GM12878 (cell line): ENCODE results near the gene LRRC8A. TPM values are rescaled to one million over a fixed set of nuclear protein-coding genes. Genes with fewer than 3 reads are reported as not detected.

Source experiments
- ATAC-seq: fragments of 200-7000 bp; cut with Tn5 transposase; 3 replicates; pipeline ENCODE4 v1.9.1; 2020; ENCODE audit warnings: mild to moderate bottlenecking, moderate library complexity
- BruUV-seq: library from RNA; stranded (reverse); fragments of 400-500 nt; replicated peaks from 2 replicates; lab custom pipeline; 2021; lab: Mats Ljungman, UMichigan
- CTCF ChIA-PET: fragments of 300-600 bp; sonication (Branson Sonifier 250); formaldehyde crosslinking; extraction: SDS; loops from one replicate; lab custom pipeline; 2021; ENCODE audit warnings: inconsistent platforms; lab: Yijun Ruan, JAX
- POLR2A ChIA-PET: fragments of 350-600 bp; formaldehyde crosslinking; extraction: SDS; loops from one replicate; lab custom pipeline; 2021; ENCODE audit warnings: inconsistent platforms; lab: Charles Lee
- RAD21 ChIA-PET: fragments of 300-600 bp; sonication (Branson Sonifier 250); formaldehyde crosslinking; loops from one replicate; lab custom pipeline; 2023; ENCODE audit warnings: antibody characterized with exemption; ENCODE audit not compliant: unreplicated experiment; lab: Charles Lee
- SMC1A ChIA-PET: fragments of 300-600 bp; sonication (Branson Sonifier 250); formaldehyde crosslinking; loops from one replicate; lab custom pipeline; 2023; ENCODE audit not compliant: unreplicated experiment, uncharacterized antibody; lab: Charles Lee
- DNase-seq: peaks from one replicate; pipeline ENCODE4 v3.0.0-alpha.2; 2011; ENCODE audit warnings: low read depth, low spot score
- FAIRE-seq: peaks from 3 replicates; lab custom pipeline; 2011; peaks lifted over from hg19 to GRCh38; lab: Jason Lieb, UNC
- H2AFZ ChIP-seq: 2 replicates; pipeline ENCODE4 v1.6.0; 2011; ENCODE audit warnings: low read depth, low read length, control low read depth; ENCODE audit not compliant: control insufficient read depth
- H3K27ac ChIP-seq: 2 replicates; pipeline ENCODE4 v1.5.1; 2011; ENCODE audit warnings: control low read depth; ENCODE audit not compliant: control insufficient read depth, insufficient read depth
- H3K27me3 ChIP-seq, 2 experiments: replicated peaks in 1 of 2; 2 replicates each; pipeline versions ENCODE4 v1.6.0 to v1.6.1; 2011; ENCODE audit warnings: low read length in 1 of 2; ENCODE audit not compliant: control insufficient read depth in 2 of 2, insufficient read depth in 2 of 2
- H3K36me3 ChIP-seq, 2 experiments: 2 replicates each; pipeline ENCODE4 v1.5.1; 2011; ENCODE audit warnings: low read length in 1 of 2; ENCODE audit not compliant: control insufficient read depth in 2 of 2, insufficient read depth in 2 of 2
- H3K4me1 ChIP-seq: 2 replicates; pipeline ENCODE4 v1.6.1; 2011; ENCODE audit warnings: mild to moderate bottlenecking, low read length, moderate library complexity, mixed read lengths; ENCODE audit not compliant: control insufficient read depth, insufficient read depth
- H3K4me2 ChIP-seq: 2 replicates; pipeline ENCODE4 v1.6.0; 2011; ENCODE audit warnings: control low read depth; ENCODE audit not compliant: control insufficient read depth, insufficient read depth
- H3K4me3 ChIP-seq: fragments of 200-600 bp; sonication (generic); 2 replicates; pipeline ENCODE4 v1.5.1; 2016
- H3K79me2 ChIP-seq: 2 replicates; pipeline ENCODE4 v1.6.0; 2011; ENCODE audit warnings: low read length; ENCODE audit not compliant: control insufficient read depth, insufficient read depth
- H3K9ac ChIP-seq: 2 replicates; pipeline ENCODE4 v1.8.0; 2011; ENCODE audit warnings: low read length, control low read depth, mixed read lengths; ENCODE audit not compliant: control insufficient read depth, insufficient read depth
- H3K9me3 ChIP-seq: replicated peaks from 3 replicates; pipeline ENCODE4 v1.5.1; 2011; ENCODE audit warnings: mild to moderate bottlenecking, low read length; ENCODE audit not compliant: control insufficient read depth, insufficient read depth
- H4K20me1 ChIP-seq: 2 replicates; pipeline ENCODE4 v1.6.0; 2011; ENCODE audit not compliant: control insufficient read depth, insufficient read depth
- ASH2L ChIP-seq: fragments of 300-600, 200-600 bp; sonication (generic); IDR thresholded peaks from 2 replicates; pipeline ENCODE4 v1.6.1; 2017; ENCODE audit warnings: low read depth, mild to moderate bottlenecking, borderline replicate concordance
- BCL11A ChIP-seq: IDR thresholded peaks from 2 replicates; pipeline ENCODE4 v1.6.1; 2011; ENCODE audit warnings: low read depth, low read length
- BRCA1 ChIP-seq: IDR thresholded peaks from 2 replicates; pipeline ENCODE4 v1.6.1; 2011; ENCODE audit warnings: low read depth, low read length, improper control_type of control experiment
- CBX5 ChIP-seq: sonication (generic); IDR thresholded peaks from 2 replicates; pipeline ENCODE4 v1.6.1; 2016; ENCODE audit warnings: low read depth, moderate library complexity, mild to moderate bottlenecking, inconsistent platforms
- CHD2 ChIP-seq: IDR thresholded peaks from 2 replicates; pipeline ENCODE4 v1.6.1; 2011; ENCODE audit warnings: low read depth, low read length, improper control_type of control experiment, borderline replicate concordance
- IKZF2 ChIP-seq, 2 experiments: fragments of 450-650 bp; IDR thresholded peaks; 2 replicates each; pipeline ENCODE4 v1.6.1; 2017; ENCODE audit warnings: mild to moderate bottlenecking in 2 of 2, moderate library complexity in 2 of 2
- IRF4 ChIP-seq: IDR thresholded peaks from 2 replicates; pipeline ENCODE4 v1.6.1; 2011; ENCODE audit warnings: low read depth, low read length
- JUNB ChIP-seq: IDR thresholded peaks from 2 replicates; pipeline ENCODE4 v1.6.1; 2016; ENCODE audit warnings: antibody characterized with exemption, mild to moderate bottlenecking
- NFYA ChIP-seq: IDR thresholded peaks from 2 replicates; pipeline ENCODE4 v1.6.1; 2011; ENCODE audit warnings: low read depth, mild to moderate bottlenecking, low read length, improper control_type of control experiment, borderline replicate concordance
- NFYB ChIP-seq: IDR thresholded peaks from 2 replicates; pipeline ENCODE4 v1.6.1; 2011; ENCODE audit warnings: low read depth, mild to moderate bottlenecking, low read length, improper control_type of control experiment, moderate library complexity; ENCODE audit not compliant: insufficient read depth
- NR2F1 ChIP-seq: fragments of 450-650 bp; conservative IDR thresholded peaks from 2 replicates; pipeline ENCODE4 v1.6.1; 2017; ENCODE audit warnings: mild to moderate bottlenecking
- PAX5 ChIP-seq: IDR thresholded peaks from 2 replicates; pipeline ENCODE4 v1.6.1; 2011; ENCODE audit warnings: low read depth, low read length, borderline replicate concordance
- RBBP5 ChIP-seq: fragments of 200-600 bp; sonication (generic); conservative IDR thresholded peaks from 2 replicates; pipeline ENCODE4 v1.6.1; 2016
- RCOR1 ChIP-seq: conservative IDR thresholded peaks from 2 replicates; pipeline ENCODE4 v1.6.1; 2012; ENCODE audit warnings: low read depth, low read length, improper control_type of control experiment
- SMAD5 ChIP-seq: IDR thresholded peaks from 2 replicates; pipeline ENCODE4 v1.6.1; 2016; ENCODE audit warnings: antibody characterized with exemption, low read depth
- SREBF1 ChIP-seq: IDR thresholded peaks from 2 replicates; pipeline ENCODE4 v1.6.1; 2012; ENCODE audit warnings: mild to moderate bottlenecking, low read length
- USF2 ChIP-seq: IDR thresholded peaks from 2 replicates; pipeline ENCODE4 v1.6.1; 2011; ENCODE audit warnings: low read depth, low read length, improper control_type of control experiment, borderline replicate concordance
- ZZZ3 ChIP-seq: IDR thresholded peaks from 2 replicates; pipeline ENCODE4 v1.6.1; 2011; ENCODE audit warnings: low read depth; ENCODE audit not compliant: control insufficient read depth, insufficient read length
- WGBS: methylation state at CpG from one replicate; pipeline ENCODE4 v1.1.6; 2016; ENCODE audit warnings: low lambda C conversion rate; ENCODE audit not compliant: insufficient replicate concordance, insufficient coverage; ENCODE audit errors: missing lambda C conversion rate; 5-methylcytosine and 5-hydroxymethylcytosine counted together
- in situ Hi-C: fragments of 300-500 bp; cut with MboI; formaldehyde crosslinking; loops from 9 replicates; pipeline ENCODE4 v1.14.3; 2018; ENCODE audit warnings: mixed read lengths
- intact Hi-C: fragments of 100-400 bp; cut with micrococcal nuclease; formaldehyde crosslinking; loops from one replicate; pipeline ENCODE4 v1.14.2; 2022; ENCODE audit not compliant: unreplicated experiment
- polyA plus RNA-seq, 11 experiments: library from polyadenylated mRNA; depleted of rRNA in 4 of 11; unstranded in 6 of 11; stranded (reverse) in 5 of 11; fragments of >200 nt; fragmentation: Nextera tagmentation in 4 of 11; fragmentation: Illumina TruSeq in 1 of 11; extraction: Ambion mirVana in 4 of 11; extraction: Trizol in 1 of 11; gene quantifications; 1 replicate in 1 of 11; 2 replicates in 10 of 11; pipeline versions ENCODE4 v1.2.1 to v1.2.3, GENCODE V29; 2011 to 2016; ENCODE audit warnings: inconsistent platforms in 2 of 11, missing spikeins in 2 of 11, low read depth in 1 of 11
- total RNA-seq, 4 experiments: library from RNA; depleted of rRNA in 3 of 4; stranded (reverse); fragments of >200 nt in 3 of 4; fragmentation: Illumina TruSeq in 1 of 4; extraction: Trizol in 1 of 4; gene quantifications; 2 replicates each; pipeline versions ENCODE4 v1.2.1 to v1.2.3, GENCODE V29; 2013 to 2021
- TF ChIP-seq, protein P1 (sequence below): fragments of 450-650 bp; IDR thresholded peaks from 2 replicates; pipeline ENCODE4 v1.6.1; 2017; ENCODE audit warnings: antibody characterized with exemption, mild to moderate bottlenecking, moderate library complexity
- TF ChIP-seq, protein P2 (sequence below): IDR thresholded peaks from 2 replicates; pipeline ENCODE4 v1.6.1; 2012; ENCODE audit warnings: low read length, inconsistent platforms
- TF ChIP-seq, protein P3 (sequence below): IDR thresholded peaks from 2 replicates; pipeline ENCODE4 v1.6.1; 2012; ENCODE audit warnings: low read depth, low read length, improper control_type of control experiment

The LRRC8A gene
- total and polyA plus RNA-seq, 10 of the 15 experiments (the other 5 are each of a cell fraction or from before 2014, with no cell fraction given) = 1.6 to 15.9 (median 9.7) TPM

DNA sequence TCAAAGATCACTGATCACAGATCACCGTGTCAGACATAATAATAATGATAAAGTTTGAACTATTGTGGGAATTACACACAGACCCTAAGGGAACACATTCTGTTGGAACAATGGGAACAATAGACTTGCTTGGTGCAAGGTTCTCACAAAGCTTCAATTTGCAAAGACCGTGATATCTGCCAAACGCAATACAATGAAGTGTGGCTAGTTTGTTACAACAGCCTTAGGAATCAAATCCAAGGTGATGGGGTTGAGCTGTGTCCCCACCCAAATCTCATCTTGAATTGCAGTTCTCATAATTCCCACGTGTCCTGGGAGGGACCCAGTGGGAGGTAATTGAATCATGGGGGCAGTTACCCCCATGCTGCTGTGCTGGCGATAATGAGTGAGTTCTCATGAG, 21.0 kb upstream of the LRRC8A start (continued):
- TF ChIP-seq BCL11A = no peak
- TF ChIP-seq RBBP5 = no peak
- no peak for TF ChIP-seq IRF4
- TF ChIP-seq CHD2 = no peak
- TF ChIP-seq, all 136 proteins: peak for 0

DNA sequence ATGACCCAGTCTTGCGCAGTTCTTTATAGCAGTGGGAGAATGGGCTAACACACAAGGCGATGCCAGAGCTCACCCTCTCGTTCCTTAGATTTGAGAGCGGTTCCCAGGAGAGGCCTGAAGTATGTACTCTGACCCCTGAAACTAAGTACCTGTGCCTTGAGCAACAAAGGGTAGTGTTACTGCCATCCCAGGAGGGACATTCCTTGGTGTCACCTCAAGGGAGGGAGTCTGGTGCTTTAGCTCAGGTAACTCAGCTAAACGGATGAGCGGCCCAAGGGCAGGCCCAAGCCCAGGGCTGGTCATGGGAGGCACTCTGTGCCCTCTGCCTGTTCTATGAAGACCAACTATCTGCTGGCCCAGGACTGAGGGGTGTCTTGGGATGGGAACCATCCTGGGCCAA, 20.4 kb upstream of the LRRC8A start:
- DNase-seq = no peak
- ChIA-PET CTCF (interaction anchor here (1.1 to 13.1 kb wide), 6 partner anchors 16 to 159 kb away, joined by 4 to 158 read pairs (median 7); partner anchors contain the start of genes ENDOG and PKN3), RAD21 (interaction anchor here (0.8 to 3.0 kb wide), 3 partner anchors 16 to 67 kb away, joined by 4 to 23 read pairs (median 5); no protein-coding TSS in a partner anchor), POLR2A (no interaction called here), SMC1A (interaction anchor here (1.0 to 6.3 kb wide), 2 partner anchors 62 to 66 kb away, joined by 3 to 53 read pairs; no protein-coding TSS in a partner anchor)
- BruUV-seq = no TSS peak
- WGBS = 73% methylated on average over 6 of the region's 6 CpGs
- intact Hi-C loops (no loop called here), in situ Hi-C loops (loop anchor here (5.0 kb wide), 1 partner anchor 66 kb away; no protein-coding TSS in a partner anchor)
- no peaks in the 10 kb centered on the region for H3K79me2 ChIP-seq
- no peaks in the 10 kb centered on the region; a peak in 1 of 4 replicates for H3K36me3 ChIP-seq
- H3K4me1 ChIP-seq = no peaks in the 10 kb centered on the region
- no peaks in the 10 kb centered on the region for H3K9me3 ChIP-seq
- H4K20me1 ChIP-seq = no peaks in the 10 kb centered on the region
- no peak overlapping the region for H2AFZ ChIP-seq
- no peak overlapping the region for H3K4me3 ChIP-seq
- no peak overlapping the region for H3K9ac ChIP-seq
- H3K4me2 ChIP-seq = no peak overlapping the region
- H3K27me3 ChIP-seq = no peaks in the 10 kb centered on the region
- FAIRE-seq = no peak
- ATAC-seq = no peak
- no peak overlapping the region for H3K27ac ChIP-seq
- no peak for TF ChIP-seq NFYA
- no peak for TF ChIP-seq JUNB
- TF ChIP-seq ASH2L = no peak
- TF ChIP-seq, protein P1, sequence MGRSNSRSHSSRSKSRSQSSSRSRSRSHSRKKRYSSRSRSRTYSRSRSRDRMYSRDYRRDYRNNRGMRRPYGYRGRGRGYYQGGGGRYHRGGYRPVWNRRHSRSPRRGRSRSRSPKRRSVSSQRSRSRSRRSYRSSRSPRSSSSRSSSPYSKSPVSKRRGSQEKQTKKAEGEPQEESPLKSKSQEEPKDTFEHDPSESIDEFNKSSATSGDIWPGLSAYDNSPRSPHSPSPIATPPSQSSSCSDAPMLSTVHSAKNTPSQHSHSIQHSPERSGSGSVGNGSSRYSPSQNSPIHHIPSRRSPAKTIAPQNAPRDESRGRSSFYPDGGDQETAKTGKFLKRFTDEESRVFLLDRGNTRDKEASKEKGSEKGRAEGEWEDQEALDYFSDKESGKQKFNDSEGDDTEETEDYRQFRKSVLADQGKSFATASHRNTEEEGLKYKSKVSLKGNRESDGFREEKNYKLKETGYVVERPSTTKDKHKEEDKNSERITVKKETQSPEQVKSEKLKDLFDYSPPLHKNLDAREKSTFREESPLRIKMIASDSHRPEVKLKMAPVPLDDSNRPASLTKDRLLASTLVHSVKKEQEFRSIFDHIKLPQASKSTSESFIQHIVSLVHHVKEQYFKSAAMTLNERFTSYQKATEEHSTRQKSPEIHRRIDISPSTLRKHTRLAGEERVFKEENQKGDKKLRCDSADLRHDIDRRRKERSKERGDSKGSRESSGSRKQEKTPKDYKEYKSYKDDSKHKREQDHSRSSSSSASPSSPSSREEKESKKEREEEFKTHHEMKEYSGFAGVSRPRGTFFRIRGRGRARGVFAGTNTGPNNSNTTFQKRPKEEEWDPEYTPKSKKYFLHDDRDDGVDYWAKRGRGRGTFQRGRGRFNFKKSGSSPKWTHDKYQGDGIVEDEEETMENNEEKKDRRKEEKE = no peak
- TF ChIP-seq, protein P2, sequence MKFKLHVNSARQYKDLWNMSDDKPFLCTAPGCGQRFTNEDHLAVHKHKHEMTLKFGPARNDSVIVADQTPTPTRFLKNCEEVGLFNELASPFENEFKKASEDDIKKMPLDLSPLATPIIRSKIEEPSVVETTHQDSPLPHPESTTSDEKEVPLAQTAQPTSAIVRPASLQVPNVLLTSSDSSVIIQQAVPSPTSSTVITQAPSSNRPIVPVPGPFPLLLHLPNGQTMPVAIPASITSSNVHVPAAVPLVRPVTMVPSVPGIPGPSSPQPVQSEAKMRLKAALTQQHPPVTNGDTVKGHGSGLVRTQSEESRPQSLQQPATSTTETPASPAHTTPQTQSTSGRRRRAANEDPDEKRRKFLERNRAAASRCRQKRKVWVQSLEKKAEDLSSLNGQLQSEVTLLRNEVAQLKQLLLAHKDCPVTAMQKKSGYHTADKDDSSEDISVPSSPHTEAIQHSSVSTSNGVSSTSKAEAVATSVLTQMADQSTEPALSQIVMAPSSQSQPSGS = no peak
- TF ChIP-seq USF2 = no peak
- TF ChIP-seq, protein P3, sequence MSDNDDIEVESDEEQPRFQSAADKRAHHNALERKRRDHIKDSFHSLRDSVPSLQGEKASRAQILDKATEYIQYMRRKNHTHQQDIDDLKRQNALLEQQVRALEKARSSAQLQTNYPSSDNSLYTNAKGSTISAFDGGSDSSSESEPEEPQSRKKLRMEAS = no peak
- TF ChIP-seq SMAD5 = no peak
- TF ChIP-seq NFYB = no peak
- TF ChIP-seq IKZF2 (IDR thresholded peaks at IDR 0.05) = no peak
- TF ChIP-seq CBX5 = no peak
- no peak for TF ChIP-seq NR2F1
- no peak for TF ChIP-seq ZZZ3
- TF ChIP-seq RCOR1 = no peak
- TF ChIP-seq BRCA1 = no peak
- no peak for TF ChIP-seq SREBF1
- no peak for TF ChIP-seq PAX5
